WERI-Rb-1 (cell line): ENCODE measurements around the gene GYG2.

Experiments used
- DNase-seq: peaks from one replicate; pipeline ENCODE4 v3.0.0-alpha.2; 2020
- H3K27ac ChIP-seq: fragments of 250-450 bp; sonication (Bioruptor Pico); 2 replicates; pipeline ENCODE4 v1.5.1; 2020; ENCODE audit warnings: mild to moderate bottlenecking, moderate library complexity
- H3K27me3 ChIP-seq: fragments of 250-450 bp; sonication (Bioruptor Pico); 2 replicates; pipeline ENCODE4 v1.5.1; 2021; ENCODE audit warnings: mild to moderate bottlenecking, low read depth, moderate library complexity; ENCODE audit not compliant: insufficient read depth, severe bottlenecking
- H3K36me3 ChIP-seq: fragments of 250-450 bp; sonication (Bioruptor Pico); 2 replicates; pipeline ENCODE4 v1.5.1; 2020; ENCODE audit warnings: mild to moderate bottlenecking, moderate library complexity
- H3K4me3 ChIP-seq: 2 replicates; pipeline ENCODE4 v1.5.1; 2011; ENCODE audit warnings: low read depth, mild to moderate bottlenecking, control low read depth, low read length
- H3K9me3 ChIP-seq: fragments of 250-450 bp; sonication (Bioruptor Pico); 2 replicates; pipeline ENCODE4 v1.5.1; 2021; ENCODE audit warnings: mild to moderate bottlenecking, moderate library complexity; ENCODE audit not compliant: severe bottlenecking
- CTCF ChIP-seq: IDR thresholded peaks from 2 replicates; pipeline ENCODE4 v1.5.1; 2011; ENCODE audit warnings: low read depth, mild to moderate bottlenecking, control low read depth, inconsistent platforms, low read length

The GYG2 gene

GRCh38 chrX:2857566-2857965, 28.8 kb downstream of the GYG2 start:
- Histone ChIP-seq H3K4me3 (no peak overlapping the region), H3K27ac (no peak overlapping the region), H3K27me3 (no peaks in the 10 kb centered on the region), H3K9me3 (no peaks in the 10 kb centered on the region), H3K36me3 (peaks cover 36% of the 10 kb centered on the region)
- TF ChIP-seq CTCF: no peak
- DNase-seq: no peak

GRCh38 chrX:2859197-2859797, 30.6 kb downstream of the GYG2 start:
- peaks cover 45% of the 10 kb centered on the region for H3K36me3 ChIP-seq
- no peaks in the 10 kb centered on the region for H3K27me3 ChIP-seq
- no peak overlapping the region for H3K27ac ChIP-seq
- no peaks in the 10 kb centered on the region for H3K9me3 ChIP-seq
- TF ChIP-seq CTCF: no peak
- no peak for DNase-seq
- H3K4me3 ChIP-seq: no peak overlapping the region

- no peak for DNase-seq
- H3K27me3 ChIP-seq: no peaks in the 10 kb centered on the region
- H3K27ac ChIP-seq: no peak overlapping the region
- TF ChIP-seq CTCF: no peak
- no peak overlapping the region for H3K4me3 ChIP-seq
- no peaks in the 10 kb centered on the region for H3K9me3 ChIP-seq
- peaks cover 47% of the 10 kb centered on the region for H3K36me3 ChIP-seq
Measured at GRCh38 chrX:2862404-2862803, 33.7 kb downstream of the GYG2 start.

- no peak for DNase-seq
- TF ChIP-seq CTCF: no peak
- Histone ChIP-seq H3K27me3 (no peaks in the 10 kb centered on the region), H3K9me3 (no peaks in the 10 kb centered on the region), H3K36me3 (peaks cover 42% of the 10 kb centered on the region), H3K27ac (no peak overlapping the region), H3K4me3 (no peak overlapping the region)
Measured at GRCh38 chrX:2863646-2864045, 34.9 kb downstream of the GYG2 start.

- peaks cover 27% of the 10 kb centered on the region for H3K36me3 ChIP-seq
- H3K9me3 ChIP-seq: no peaks in the 10 kb centered on the region
- no peak for TF ChIP-seq CTCF
- no peak overlapping the region for H3K27ac ChIP-seq
- H3K27me3 ChIP-seq: no peaks in the 10 kb centered on the region
- no peak overlapping the region for H3K4me3 ChIP-seq
- no peak for DNase-seq
Measured at GRCh38 chrX:2867206-2867605, 38.5 kb downstream of the GYG2 start.

GRCh38 chrX:2870650-2871049, 41.9 kb downstream of the GYG2 start:
- H3K36me3 ChIP-seq: peaks cover 8% of the 10 kb centered on the region
- H3K27me3 ChIP-seq: no peaks in the 10 kb centered on the region
- no peak for DNase-seq
- TF ChIP-seq CTCF: no peak
- no peak overlapping the region for H3K4me3 ChIP-seq
- H3K9me3 ChIP-seq: no peaks in the 10 kb centered on the region
- H3K27ac ChIP-seq: no peak overlapping the region
